BJ (cell line): ENCODE results near the gene ADAMTS1. TPM values are rescaled to one million over a fixed set of nuclear protein-coding genes. Genes with fewer than 3 reads are reported as not detected.

Source experiments
- CTCF ChIA-PET: fragments of 350-600 bp; formaldehyde crosslinking; extraction: SDS; loops from one replicate; lab custom pipeline; 2021; ENCODE audit warnings: antibody characterized with exemption, inconsistent platforms; lab: Yijun Ruan, JAX
- POLR2A ChIA-PET: fragments of 300-600 bp; sonication (Branson Sonifier 250); formaldehyde crosslinking; extraction: SDS; loops from one replicate; lab custom pipeline; 2021; ENCODE audit warnings: antibody characterized with exemption; lab: Charles Lee
- DNase-seq: peaks from one replicate; pipeline ENCODE4 v3.0.0-alpha.2; 2011; ENCODE audit warnings: low read depth
- H3K27me3 ChIP-seq: 2 replicates; pipeline ENCODE4 v1.6.0; 2011; ENCODE audit warnings: low read length; ENCODE audit not compliant: control insufficient read depth, insufficient read depth
- H3K36me3 ChIP-seq: 2 replicates; pipeline ENCODE4 v1.5.1; 2011; ENCODE audit warnings: low read length; ENCODE audit not compliant: control insufficient read depth, insufficient read depth
- H3K4me3 ChIP-seq: 2 replicates; pipeline ENCODE4 v1.5.1; 2011; ENCODE audit warnings: low read depth, mild to moderate bottlenecking, control low read depth, low read length
- polyA minus RNA-seq: library from RNA; depleted of rRNA, polyadenylated mRNA; stranded (reverse); fragments of >200 nt; gene quantifications from 2 replicates; pipeline ENCODE4 v1.2.3, GENCODE V29; 2011; rRNA and poly(A)+ RNA removed
- polyA plus RNA-seq: library from polyadenylated mRNA; depleted of rRNA; stranded (reverse); fragments of >200 nt; gene quantifications from 2 replicates; pipeline ENCODE4 v1.2.3, GENCODE V29; 2011; rRNA removed
- TF ChIP-seq, protein P1 (sequence below): IDR thresholded peaks from 2 replicates; pipeline ENCODE4 v1.5.1; 2011; ENCODE audit warnings: low read depth, mild to moderate bottlenecking, control low read depth, inconsistent platforms, low read length, moderate library complexity; ENCODE audit not compliant: insufficient read depth

The ADAMTS1 gene
- 651 and 1,081 TPM in 2 replicates for polyA plus RNA-seq
- polyA minus RNA-seq: 838 and 1,450 TPM in 2 replicates

DNA sequence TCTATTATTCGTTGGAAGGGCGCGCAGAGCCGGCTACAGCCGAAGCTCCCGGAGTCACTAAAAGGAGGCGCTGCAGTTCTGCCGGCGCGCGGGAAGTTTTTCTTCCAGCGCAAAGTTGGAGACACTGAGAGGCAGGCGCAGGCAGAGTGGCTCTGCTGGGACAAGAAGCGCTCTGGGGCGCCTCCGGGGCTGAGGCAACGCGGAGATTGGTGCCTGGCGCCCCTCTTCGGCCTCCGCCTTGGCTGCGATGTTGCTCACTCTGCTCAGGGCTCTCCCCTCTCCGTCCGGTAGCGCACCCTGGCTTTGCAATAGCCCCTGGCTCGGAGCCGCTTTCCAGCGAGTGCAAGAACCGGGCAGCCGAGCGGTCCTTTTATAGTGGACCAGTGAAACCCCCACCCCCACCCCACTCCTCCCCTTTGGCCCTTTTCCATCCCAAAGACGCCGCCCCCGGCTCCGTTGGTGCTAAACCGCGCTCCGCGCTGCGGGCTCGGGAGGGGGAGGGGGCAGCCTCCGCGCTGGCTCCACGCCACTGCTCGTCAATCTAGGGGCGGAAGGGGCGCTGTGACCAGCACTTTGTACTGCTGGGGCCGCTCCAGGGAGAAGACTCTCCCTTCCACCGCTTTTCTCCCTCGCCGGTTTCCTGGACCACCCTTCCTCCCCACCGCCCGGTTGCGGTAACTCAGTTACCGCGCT lies at the start of gene ADAMTS1:
Gene ADAMTS1, minus strand, starts transcription at position 344 of the 693 bp plus-strand sequence. CDS start 455 bp downstream, outside the sequence.
- Histone ChIP-seq H3K4me3 (peak within 1 kb of the TSS; percentile 96), H3K27me3 (no peaks in the 10 kb centered on the region), H3K36me3 (peaks cover 16% of the 10 kb centered on the region)
- DNase-seq: no peak
- CTCF ChIA-PET: interaction anchor here (0.7 to 6.0 kb wide), 13 partner anchors 11 to 1900 kb away, joined by 3 to 30 read pairs (median 4); no protein-coding TSS in a partner anchor
- POLR2A ChIA-PET: interaction anchor here (0.7 to 1.0 kb wide), 2 partner anchors 1600 to 1900 kb away, joined by 3 to 4 read pairs; no protein-coding TSS in a partner anchor
- TF ChIP-seq, protein P1, sequence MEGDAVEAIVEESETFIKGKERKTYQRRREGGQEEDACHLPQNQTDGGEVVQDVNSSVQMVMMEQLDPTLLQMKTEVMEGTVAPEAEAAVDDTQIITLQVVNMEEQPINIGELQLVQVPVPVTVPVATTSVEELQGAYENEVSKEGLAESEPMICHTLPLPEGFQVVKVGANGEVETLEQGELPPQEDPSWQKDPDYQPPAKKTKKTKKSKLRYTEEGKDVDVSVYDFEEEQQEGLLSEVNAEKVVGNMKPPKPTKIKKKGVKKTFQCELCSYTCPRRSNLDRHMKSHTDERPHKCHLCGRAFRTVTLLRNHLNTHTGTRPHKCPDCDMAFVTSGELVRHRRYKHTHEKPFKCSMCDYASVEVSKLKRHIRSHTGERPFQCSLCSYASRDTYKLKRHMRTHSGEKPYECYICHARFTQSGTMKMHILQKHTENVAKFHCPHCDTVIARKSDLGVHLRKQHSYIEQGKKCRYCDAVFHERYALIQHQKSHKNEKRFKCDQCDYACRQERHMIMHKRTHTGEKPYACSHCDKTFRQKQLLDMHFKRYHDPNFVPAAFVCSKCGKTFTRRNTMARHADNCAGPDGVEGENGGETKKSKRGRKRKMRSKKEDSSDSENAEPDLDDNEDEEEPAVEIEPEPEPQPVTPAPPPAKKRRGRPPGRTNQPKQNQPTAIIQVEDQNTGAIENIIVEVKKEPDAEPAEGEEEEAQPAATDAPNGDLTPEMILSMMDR: peak; percentile 33; the same call in 1 of the 2 replicates

DNA sequence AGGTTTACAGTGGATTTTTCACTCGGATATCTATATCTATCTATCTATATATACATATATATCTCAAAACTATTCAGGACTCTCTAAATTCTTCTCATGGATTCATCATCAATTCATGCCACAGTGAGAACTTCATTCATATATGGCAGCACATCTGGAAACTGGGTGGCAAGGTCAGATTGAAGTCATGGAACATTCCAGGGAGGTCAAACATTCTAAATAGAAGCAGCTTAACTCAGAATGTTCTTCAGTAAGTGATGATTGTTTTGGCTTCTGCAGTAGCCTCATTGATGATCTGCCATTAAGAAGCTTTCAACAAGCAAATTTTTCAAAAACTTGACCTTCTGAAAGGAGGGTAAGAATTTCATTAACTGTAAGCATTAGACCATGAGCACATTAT lies 46.9 kb upstream of the ADAMTS1 start:
- CTCF ChIA-PET: no interaction called here
- Histone ChIP-seq H3K36me3 (no peaks in the 10 kb centered on the region), H3K27me3 (no peaks in the 10 kb centered on the region), H3K4me3 (no peak overlapping the region)
- POLR2A ChIA-PET: no interaction called here
- TF ChIP-seq, protein P1: no peak
- no peak for DNase-seq

DNA sequence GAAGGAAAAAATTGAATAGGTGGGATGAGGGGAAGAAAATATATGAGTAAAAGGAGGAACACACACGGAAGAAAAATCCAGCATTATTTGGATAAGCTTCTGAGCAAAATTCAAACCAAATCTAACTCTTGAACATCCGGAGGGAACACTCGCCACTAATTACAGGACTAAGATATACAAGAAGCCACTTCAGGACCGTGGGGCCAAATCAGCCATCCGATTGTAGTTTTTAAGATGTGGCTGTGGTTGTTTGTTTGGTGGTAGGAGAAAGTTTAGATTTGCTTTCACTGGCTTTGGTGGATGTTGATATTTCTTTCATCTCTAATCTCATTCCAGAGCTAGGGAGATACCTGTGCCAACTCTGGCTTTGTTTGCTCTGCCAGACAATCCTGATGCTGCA lies 43.7 kb upstream of the ADAMTS1 start:
- CTCF ChIA-PET: no interaction called here
- POLR2A ChIA-PET: no interaction called here
- TF ChIP-seq, protein P1: no peak
- DNase-seq: no peak
- H3K36me3 ChIP-seq: no peaks in the 10 kb centered on the region
- H3K4me3 ChIP-seq: no peak overlapping the region
- H3K27me3 ChIP-seq: no peaks in the 10 kb centered on the region

DNA sequence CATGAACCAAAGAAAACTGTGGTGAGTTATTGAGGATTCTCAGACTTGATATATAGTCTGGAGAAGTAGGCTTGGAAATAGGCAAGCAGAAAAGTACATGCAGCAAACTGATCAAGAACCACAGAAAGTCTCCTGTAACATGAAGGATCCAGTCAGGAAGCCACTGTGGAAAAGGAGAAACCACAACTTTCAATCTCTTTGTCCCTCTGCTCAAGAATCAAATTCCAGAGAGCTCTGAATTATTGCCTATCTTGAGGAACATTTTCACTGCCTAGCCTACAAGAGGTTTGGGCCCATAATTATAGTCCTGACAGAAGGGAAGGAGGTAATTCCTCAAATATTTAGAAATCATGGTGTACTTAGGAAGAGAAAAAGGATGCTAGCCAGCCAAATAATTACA lies 43.0 kb upstream of the ADAMTS1 start:
- no peak for DNase-seq
- CTCF ChIA-PET: no interaction called here
- no peaks in the 10 kb centered on the region for H3K36me3 ChIP-seq
- POLR2A ChIA-PET: no interaction called here
- no peak overlapping the region for H3K4me3 ChIP-seq
- TF ChIP-seq, protein P1: no peak
- H3K27me3 ChIP-seq: no peaks in the 10 kb centered on the region

DNA sequence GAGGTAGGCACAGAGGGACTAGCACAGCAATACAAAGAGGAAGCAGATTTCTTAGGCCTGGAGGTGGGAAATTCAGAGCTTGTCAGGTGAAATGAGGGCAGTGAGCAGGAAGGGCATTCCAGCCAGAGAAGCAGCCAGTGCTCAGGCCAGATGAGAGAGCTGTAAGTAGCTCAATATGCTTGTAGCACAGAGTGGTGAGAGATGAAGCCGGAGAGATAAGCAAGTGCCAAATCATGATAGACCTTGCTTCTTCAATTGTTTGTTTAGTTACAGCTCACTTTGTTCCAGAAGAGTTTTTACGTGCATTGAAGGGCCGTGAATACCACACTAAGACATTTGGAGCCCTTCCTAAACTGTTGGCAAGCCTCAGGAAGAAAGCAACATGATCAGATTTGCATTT lies 42.0 kb upstream of the ADAMTS1 start:
- no peak overlapping the region for H3K4me3 ChIP-seq
- TF ChIP-seq, protein P1: no peak
- POLR2A ChIA-PET: interaction anchor here (0.6 kb wide), 1 partner anchor 337 kb away, joined by 10 read pairs; no protein-coding TSS in a partner anchor
- DNase-seq: peak; percentile 24
- H3K36me3 ChIP-seq: no peaks in the 10 kb centered on the region
- no peaks in the 10 kb centered on the region for H3K27me3 ChIP-seq
- CTCF ChIA-PET: no interaction called here
